K562 (cell line): Measurements from ENCODE around the gene ENO3. TPM values are rescaled to one million over a fixed set of nuclear protein-coding genes. Genes with fewer than 3 reads are reported as not detected.

Experiments used
- ATAC-seq: fragments of 200-7000 bp; cut with Tn5 transposase; 3 replicates; pipeline ENCODE4 v1.9.1; 2020; ENCODE audit warnings: moderate library complexity
- BruUV-seq: library from RNA; stranded (reverse); fragments of 400-500 nt; replicated peaks from 2 replicates; lab custom pipeline; 2021; lab: Mats Ljungman, UMichigan
- CTCF ChIA-PET: fragments of 300-600 bp; formaldehyde crosslinking; extraction: SDS; loops from one replicate; lab custom pipeline; 2021; ENCODE audit warnings: low intra/inter-chr PET ratio; lab: Yijun Ruan, JAX
- POLR2A ChIA-PET: fragments of 300-600, 350-650 bp; sonication (Branson Sonifier 250); formaldehyde crosslinking; extraction: SDS; loops from one replicate; lab custom pipeline; 2021; ENCODE audit warnings: antibody characterized with exemption, inconsistent platforms; lab: Yijun Ruan, JAX
- DNase-seq, 4 experiments: peaks; one replicate each; pipeline versions ENCODE4 v3.0.0 to v3.0.0-alpha.2; 2011 to 2018; ENCODE audit warnings: low spot score in 3 of 4, mixed read lengths in 3 of 4; ENCODE audit errors: extremely low read depth in 1 of 4
- FAIRE-seq: peaks from 2 replicates; lab custom pipeline; 2011; peaks lifted over from hg19 to GRCh38; lab: Jason Lieb, UNC
- H2AFZ ChIP-seq: 2 replicates; pipeline ENCODE4 v1.6.0; 2011; ENCODE audit warnings: low read depth, low read length, control low read depth, inconsistent platforms
- H3K27ac ChIP-seq: fragments of 200-600 bp; 3 replicates; pipeline ENCODE4 v1.8.0; 2011; ENCODE audit warnings: low read depth, mild to moderate bottlenecking, control low read depth, inconsistent platforms, low read length, moderate library complexity, mixed read lengths; ENCODE audit errors: extremely low read depth
- H3K27me3 ChIP-seq, 2 experiments: fragments of 300-600 bp in 1 of 2; 2 replicates in 1 of 2; 3 replicates in 1 of 2; pipeline versions ENCODE4 v1.6.0 to v1.8.0; 2011; ENCODE audit warnings: inconsistent platforms in 2 of 2, low read length in 2 of 2, mild to moderate bottlenecking in 1 of 2, mixed read lengths in 1 of 2, moderate library complexity in 1 of 2; ENCODE audit not compliant: control insufficient read depth in 2 of 2, insufficient read depth in 2 of 2
- H3K36me3 ChIP-seq: fragments of 300-600 bp; 3 replicates; pipeline ENCODE4 v1.8.0; 2011; ENCODE audit warnings: mild to moderate bottlenecking, low read length, inconsistent platforms; ENCODE audit not compliant: control insufficient read depth, insufficient read depth
- H3K4me1 ChIP-seq, 2 experiments: fragments of 200-600 bp in 1 of 2; replicated peaks in 1 of 2; 2 replicates in 1 of 2; 3 replicates in 1 of 2; pipeline versions ENCODE4 v1.5.1 to v1.8.0; 2011; ENCODE audit warnings: inconsistent platforms in 2 of 2, low read length in 2 of 2, mild to moderate bottlenecking in 1 of 2, mixed read lengths in 1 of 2, moderate library complexity in 1 of 2; ENCODE audit not compliant: control insufficient read depth in 2 of 2, insufficient read depth in 2 of 2
- H3K4me2 ChIP-seq: 2 replicates; pipeline ENCODE4 v1.6.1; 2011; ENCODE audit warnings: low read length, control low read depth, inconsistent platforms, mixed read lengths; ENCODE audit not compliant: insufficient read depth
- H3K4me3 ChIP-seq: fragments of 200-600 bp; sonication (generic), shearing (Covaris generic); 2 replicates; pipeline ENCODE4 v1.5.1; 2016; ENCODE audit warnings: control low read depth, inconsistent platforms
- H3K79me2 ChIP-seq: fragments of 200-600 bp; 3 replicates; pipeline ENCODE4 v1.8.0; 2011; ENCODE audit warnings: low read length, inconsistent platforms; ENCODE audit not compliant: control insufficient read depth, insufficient read depth
- H3K9ac ChIP-seq, 2 experiments: 2 replicates each; pipeline versions ENCODE4 v1.6.0 to v1.6.1; 2011; ENCODE audit warnings: low read depth in 2 of 2, low read length in 2 of 2, control low read depth in 1 of 2, inconsistent platforms in 1 of 2, mild to moderate bottlenecking in 1 of 2, mixed read lengths in 1 of 2; ENCODE audit not compliant: insufficient read depth in 1 of 2
- H3K9me1 ChIP-seq: one replicate; pipeline ENCODE4 v1.6.0; 2011; ENCODE audit warnings: inconsistent platforms, mild to moderate bottlenecking, low read length, moderate library complexity; ENCODE audit not compliant: control insufficient read depth, insufficient read depth
- H3K9me3 ChIP-seq: replicated peaks from 2 replicates; pipeline ENCODE4 v1.5.1; 2011; ENCODE audit warnings: low read depth, low read length, inconsistent platforms; ENCODE audit not compliant: control insufficient read depth, insufficient read depth
- H4K20me1 ChIP-seq: replicated peaks from 2 replicates; pipeline ENCODE4 v1.6.1; 2011; ENCODE audit warnings: low read length, inconsistent platforms, mixed read lengths; ENCODE audit not compliant: control insufficient read depth, insufficient read depth
- FOSL1 ChIP-seq: fragments of 200-800 bp; sonication (Bioruptor generic); conservative IDR thresholded peaks from 2 replicates; pipeline ENCODE4 v1.6.1; 2016; ENCODE audit warnings: missing genetic modification characterization, missing compliant biosample characterization
- MAZ ChIP-seq, 2 experiments: fragments of 450-650 bp in 1 of 2; sonication (generic) in 1 of 2; formaldehyde crosslinking; IDR thresholded peaks in 1 of 2; conservative IDR thresholded peaks in 1 of 2; 2 replicates each; pipeline versions ENCODE4 v1.4.0 to v1.5.0; 2020; ENCODE audit warnings: mild to moderate bottlenecking in 1 of 2, missing genetic modification reagents in 1 of 2
- MYC ChIP-seq, 2 experiments: fragments of 250-450 bp in 1 of 2; sonication (Bioruptor Pico) in 1 of 2; IDR thresholded peaks; 2 replicates each; pipeline versions ENCODE4 v1.5.1 to v1.6.1; 2012 to 2021; ENCODE audit warnings: low read depth in 2 of 2, borderline replicate concordance in 1 of 2, improper control_type of control experiment in 1 of 2, low read length in 1 of 2, mild to moderate bottlenecking in 1 of 2, moderate library complexity in 1 of 2
- MYNN ChIP-seq, 2 experiments: sonication (generic); formaldehyde crosslinking in 1 of 2; IDR thresholded peaks; 2 replicates each; pipeline versions ENCODE4 v1.5.0 to v1.6.1; 2016 to 2020; ENCODE audit warnings: antibody characterized with exemption in 1 of 2, missing genetic modification reagents in 1 of 2
- POLR2A ChIP-seq: fragments of 450-650 bp; conservative IDR thresholded peaks from 2 replicates; pipeline ENCODE4 v1.6.1; 2016
- POLR2B ChIP-seq: fragments of 450-650 bp; IDR thresholded peaks from 2 replicates; pipeline ENCODE4 v1.6.1; 2018; ENCODE audit warnings: low read depth; ENCODE audit not compliant: partially characterized antibody
- POLR3A ChIP-seq: IDR thresholded peaks from 2 replicates; pipeline ENCODE4 v1.6.1; 2011; ENCODE audit warnings: borderline replicate concordance, mild to moderate bottlenecking, moderate library complexity; ENCODE audit not compliant: insufficient read length, insufficient read depth; ENCODE audit errors: extremely low read depth
- ZNF41 ChIP-seq: fragments of 250-450 bp; sonication (Bioruptor Pico); conservative IDR thresholded peaks from 2 replicates; pipeline ENCODE4 v1.4.0; 2020; ENCODE audit warnings: mild to moderate bottlenecking
- ZNF695 ChIP-seq: fragments of 450-650 bp; formaldehyde crosslinking; IDR thresholded peaks from 2 replicates; pipeline ENCODE4 v1.4.0; 2020; ENCODE audit warnings: mild to moderate bottlenecking, moderate library complexity
- WGBS: fragments of 100-300 bp; shearing (Covaris generic); methylation state at CpG from one replicate; pipeline ENCODE4 v1.1.6; 2016; ENCODE audit warnings: low coverage, mixed read lengths; ENCODE audit not compliant: insufficient coverage; ENCODE audit errors: missing lambda C conversion rate; 5-methylcytosine and 5-hydroxymethylcytosine counted together
- in situ Hi-C: fragments of 300-500 bp; cut with MboI; formaldehyde crosslinking; loops from 4 replicates; pipeline ENCODE4 v1.15.0; 2018; ENCODE audit warnings: inconsistent platforms, mixed read lengths
- intact Hi-C: fragments of 100-400 bp; cut with micrococcal nuclease; formaldehyde crosslinking; loops from 2 replicates; pipeline ENCODE4 v1.14.2; 2022
- polyA plus RNA-seq, 8 experiments: library from polyadenylated mRNA; depleted of rRNA in 4 of 8; stranded (reverse) in 5 of 8; unstranded in 3 of 8; fragments of >200 nt; fragmentation: Nextera tagmentation in 2 of 8; fragmentation: Illumina TruSeq in 1 of 8; extraction: Ambion mirVana in 2 of 8; extraction: Trizol in 1 of 8; gene quantifications; 2 replicates each; pipeline versions ENCODE4 v1.2.1 to v1.2.3, GENCODE V29; 2011 to 2014; ENCODE audit warnings: inconsistent platforms in 1 of 8, missing spikeins in 1 of 8
- total RNA-seq, 7 experiments: library from RNA; depleted of rRNA in 6 of 7; stranded (reverse); fragments of >200 nt in 6 of 7; fragmentation: Illumina TruSeq in 2 of 7; extraction: Trizol in 2 of 7; gene quantifications; 2 replicates each; pipeline versions ENCODE4 v1.2.1 to v1.2.3, GENCODE V29; 2011 to 2021; ENCODE audit warnings: low replicate concordance in 1 of 7
- TF ChIP-seq, protein P1 (sequence below): fragments of 450-650 bp; conservative IDR thresholded peaks from 2 replicates; pipeline ENCODE4 v1.6.1; 2016; ENCODE audit warnings: missing genetic modification characterization, low read depth, mild to moderate bottlenecking, missing compliant biosample characterization, moderate library complexity
- TF ChIP-seq, protein P2 (sequence below), 2 experiments: fragments of 200-800 bp in 1 of 2; sonication (Bioruptor generic) in 1 of 2; sonication (generic) in 1 of 2; formaldehyde crosslinking in 1 of 2; IDR thresholded peaks in 1 of 2; conservative IDR thresholded peaks in 1 of 2; 2 replicates each; pipeline versions ENCODE4 v1.5.0 to v1.6.1; 2016 to 2020; ENCODE audit warnings: missing compliant biosample characterization in 1 of 2, missing genetic modification characterization in 1 of 2, missing genetic modification reagents in 1 of 2
- TF ChIP-seq, protein P3 (sequence below): fragments of 250-450 bp; sonication (Bioruptor Pico); IDR thresholded peaks from 2 replicates; pipeline ENCODE4 v1.8.0; 2021; ENCODE audit warnings: moderate library complexity, mild to moderate bottlenecking, inconsistent platforms
- TF ChIP-seq, protein P4 (sequence below): fragments of 450-650 bp; IDR thresholded peaks from 2 replicates; pipeline ENCODE4 v1.6.1; 2016; ENCODE audit warnings: borderline replicate concordance

ENO3 gene
- total and polyA plus RNA-seq, 9 of the 15 experiments (the other 6 are each of a cell fraction or from before 2014, with no cell fraction given): 5.7 to 17.2 (median 9.9) TPM

DNA sequence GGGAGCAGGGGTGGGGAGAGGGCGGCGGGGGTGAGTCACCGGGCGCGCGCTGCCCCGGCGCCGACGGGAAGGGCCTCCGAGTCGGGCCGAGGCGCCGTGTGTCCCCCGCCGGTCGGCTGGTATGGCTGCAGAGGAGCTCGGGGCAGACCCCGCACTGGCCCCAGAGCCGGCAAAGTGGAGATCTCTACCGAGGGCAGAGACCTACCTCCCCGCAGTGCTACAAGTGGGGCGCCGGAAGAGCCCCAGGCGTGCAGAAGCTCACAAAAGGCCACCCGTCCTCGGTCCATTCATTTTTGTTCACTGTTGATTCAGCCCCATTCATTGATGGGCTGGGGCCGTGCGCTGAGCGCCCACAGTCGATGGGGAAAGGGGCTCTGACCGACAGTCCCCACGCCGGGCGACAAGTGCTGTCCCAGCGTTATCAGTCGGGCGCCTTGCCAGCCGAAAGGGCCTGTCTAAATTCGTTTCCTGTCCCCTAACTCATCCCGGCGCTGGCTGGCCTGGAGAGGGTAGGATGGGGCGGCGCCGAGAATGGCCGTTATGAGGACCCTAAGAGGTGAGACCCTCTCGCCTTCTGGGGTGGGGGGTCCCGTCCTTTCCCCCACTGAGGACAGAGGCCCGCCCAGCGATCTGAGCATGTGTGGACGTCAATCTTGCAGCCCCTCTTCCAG, 709 bp upstream of the ENO3 start:
- CTCF ChIA-PET: no interaction called here
- H3K79me2 ChIP-seq: peaks cover 51% of the 10 kb centered on the region
- peak overlapping the region; percentile 84 for H3K4me2 ChIP-seq
- peaks cover 26% of the 10 kb centered on the region for H3K36me3 ChIP-seq
- in situ Hi-C loops (no loop called here), intact Hi-C loops (no loop called here)
- H3K9me1 ChIP-seq: no peaks in the 10 kb centered on the region
- peak; percentile 27 to 82 (median 68) for DNase-seq
- peaks cover 25 to 52% of the 10 kb centered on the region in 2 experiments for H3K4me1 ChIP-seq
- FAIRE-seq: peak; percentile 83
- peak overlapping the region; percentile 89 to 96 for H3K9ac ChIP-seq
- POLR2A ChIA-PET: interaction anchor here (0.6 to 4.7 kb wide), 6 partner anchors 10 to 45 kb away, joined by 3 to 38 read pairs (median 3); partner anchors contain the start of genes CAMTA2, RNF167, SLC25A11 and SPAG7
- H4K20me1 ChIP-seq: peaks cover 19% of the 10 kb centered on the region
- H3K9me3 ChIP-seq: no peaks in the 10 kb centered on the region
- peak overlapping the region; percentile 97 for H3K4me3 ChIP-seq
- ATAC-seq: peak; percentile 48
- BruUV-seq: TSS peak; percentile 88
- H3K27ac ChIP-seq: peak overlapping the region; percentile 98
- no peaks in the 10 kb centered on the region for H3K27me3 ChIP-seq
- 0% methylated on average over 15 of the region's 52 CpGs for WGBS
- peak overlapping the region; percentile 51 for H2AFZ ChIP-seq
- TF ChIP-seq ZNF41 (CRISPR knock-in tag) (no peak), MYNN (IDR thresholded peaks at IDR 0.05) (no peak), MYNN (CRISPR knock-in tag; IDR thresholded peaks at IDR 0.05) (no peak), FOSL1 (tag) (peak; percentile 94), POLR2A (peak; percentile 74), POLR3A (no peak), ZNF695 (CRISPR knock-in tag) (no peak), POLR2B (peak; percentile 36), MAZ (CRISPR knock-in tag; conservative IDR thresholded peaks at IDR 0.05 in 1 of 2, IDR thresholded peaks at IDR 0.05 in 1 of 2) (peak; percentile 1 to 71; a peak in 2 of 4 replicates), MYC (IDR thresholded peaks at IDR 0.05; ENCODE audit: low read depth, low read length) (0 out of 2 replicates have a peak, but pooled peaks have one; percentile 17), MYC (CRISPR knock-in tag; IDR thresholded peaks at IDR 0.05; ENCODE audit: borderline replicate concordance, low read depth) (no peak)
- TF ChIP-seq, protein P1, sequence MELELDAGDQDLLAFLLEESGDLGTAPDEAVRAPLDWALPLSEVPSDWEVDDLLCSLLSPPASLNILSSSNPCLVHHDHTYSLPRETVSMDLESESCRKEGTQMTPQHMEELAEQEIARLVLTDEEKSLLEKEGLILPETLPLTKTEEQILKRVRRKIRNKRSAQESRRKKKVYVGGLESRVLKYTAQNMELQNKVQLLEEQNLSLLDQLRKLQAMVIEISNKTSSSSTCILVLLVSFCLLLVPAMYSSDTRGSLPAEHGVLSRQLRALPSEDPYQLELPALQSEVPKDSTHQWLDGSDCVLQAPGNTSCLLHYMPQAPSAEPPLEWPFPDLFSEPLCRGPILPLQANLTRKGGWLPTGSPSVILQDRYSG (tag): no peak
- TF ChIP-seq, protein P2, sequence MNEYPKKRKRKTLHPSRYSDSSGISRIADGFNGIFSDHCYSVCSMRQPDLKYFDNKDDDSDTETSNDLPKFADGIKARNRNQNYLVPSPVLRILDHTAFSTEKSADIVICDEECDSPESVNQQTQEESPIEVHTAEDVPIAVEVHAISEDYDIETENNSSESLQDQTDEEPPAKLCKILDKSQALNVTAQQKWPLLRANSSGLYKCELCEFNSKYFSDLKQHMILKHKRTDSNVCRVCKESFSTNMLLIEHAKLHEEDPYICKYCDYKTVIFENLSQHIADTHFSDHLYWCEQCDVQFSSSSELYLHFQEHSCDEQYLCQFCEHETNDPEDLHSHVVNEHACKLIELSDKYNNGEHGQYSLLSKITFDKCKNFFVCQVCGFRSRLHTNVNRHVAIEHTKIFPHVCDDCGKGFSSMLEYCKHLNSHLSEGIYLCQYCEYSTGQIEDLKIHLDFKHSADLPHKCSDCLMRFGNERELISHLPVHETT (CRISPR knock-in tag; conservative IDR thresholded peaks at IDR 0.05 in 1 of 2, IDR thresholded peaks at IDR 0.05 in 1 of 2): peak in 1 of 2 experiments; percentile 61; a peak in 2 of 4 replicates
- TF ChIP-seq, protein P3, sequence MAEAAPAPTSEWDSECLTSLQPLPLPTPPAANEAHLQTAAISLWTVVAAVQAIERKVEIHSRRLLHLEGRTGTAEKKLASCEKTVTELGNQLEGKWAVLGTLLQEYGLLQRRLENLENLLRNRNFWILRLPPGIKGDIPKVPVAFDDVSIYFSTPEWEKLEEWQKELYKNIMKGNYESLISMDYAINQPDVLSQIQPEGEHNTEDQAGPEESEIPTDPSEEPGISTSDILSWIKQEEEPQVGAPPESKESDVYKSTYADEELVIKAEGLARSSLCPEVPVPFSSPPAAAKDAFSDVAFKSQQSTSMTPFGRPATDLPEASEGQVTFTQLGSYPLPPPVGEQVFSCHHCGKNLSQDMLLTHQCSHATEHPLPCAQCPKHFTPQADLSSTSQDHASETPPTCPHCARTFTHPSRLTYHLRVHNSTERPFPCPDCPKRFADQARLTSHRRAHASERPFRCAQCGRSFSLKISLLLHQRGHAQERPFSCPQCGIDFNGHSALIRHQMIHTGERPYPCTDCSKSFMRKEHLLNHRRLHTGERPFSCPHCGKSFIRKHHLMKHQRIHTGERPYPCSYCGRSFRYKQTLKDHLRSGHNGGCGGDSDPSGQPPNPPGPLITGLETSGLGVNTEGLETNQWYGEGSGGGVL: no peak
- TF ChIP-seq, protein P4, sequence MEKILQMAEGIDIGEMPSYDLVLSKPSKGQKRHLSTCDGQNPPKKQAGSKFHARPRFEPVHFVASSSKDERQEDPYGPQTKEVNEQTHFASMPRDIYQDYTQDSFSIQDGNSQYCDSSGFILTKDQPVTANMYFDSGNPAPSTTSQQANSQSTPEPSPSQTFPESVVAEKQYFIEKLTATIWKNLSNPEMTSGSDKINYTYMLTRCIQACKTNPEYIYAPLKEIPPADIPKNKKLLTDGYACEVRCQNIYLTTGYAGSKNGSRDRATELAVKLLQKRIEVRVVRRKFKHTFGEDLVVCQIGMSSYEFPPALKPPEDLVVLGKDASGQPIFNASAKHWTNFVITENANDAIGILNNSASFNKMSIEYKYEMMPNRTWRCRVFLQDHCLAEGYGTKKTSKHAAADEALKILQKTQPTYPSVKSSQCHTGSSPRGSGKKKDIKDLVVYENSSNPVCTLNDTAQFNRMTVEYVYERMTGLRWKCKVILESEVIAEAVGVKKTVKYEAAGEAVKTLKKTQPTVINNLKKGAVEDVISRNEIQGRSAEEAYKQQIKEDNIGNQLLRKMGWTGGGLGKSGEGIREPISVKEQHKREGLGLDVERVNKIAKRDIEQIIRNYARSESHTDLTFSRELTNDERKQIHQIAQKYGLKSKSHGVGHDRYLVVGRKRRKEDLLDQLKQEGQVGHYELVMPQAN: 0 out of 2 replicates have a peak, but pooled peaks have one; percentile 7
